ENCODE results near the gene CLCNKA. TPM values are rescaled to one million over a fixed set of nuclear protein-coding genes. Genes with fewer than 3 reads are reported as not detected.
A peak's percentile ranks its signal among the peaks of the same experiment; 100 is the strongest.

CLCNKA gene
- total and polyA plus RNA-seq, 8 donors, result 0.67 to 9.3 (median 1.4) TPM

DNA sequence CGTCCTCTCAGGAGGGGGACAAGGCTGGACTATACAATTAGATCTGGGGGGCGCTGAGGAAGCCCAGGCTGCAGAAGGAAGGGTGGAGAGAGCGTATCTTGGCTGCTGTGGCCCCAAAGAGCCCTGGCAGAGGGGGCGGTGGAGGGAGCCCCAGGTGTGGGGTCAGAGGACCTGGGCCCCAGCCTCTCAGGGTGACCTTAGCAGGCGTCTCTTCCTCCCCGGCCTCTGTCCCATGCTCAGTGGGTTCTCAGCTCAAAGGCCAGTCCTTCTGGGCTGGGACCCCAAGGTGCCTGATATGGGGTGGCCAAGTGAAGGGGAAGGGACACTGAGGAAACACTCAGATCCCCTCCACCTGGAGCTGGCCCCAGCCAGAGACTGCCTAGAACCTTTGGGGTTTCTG lies 49.8 kb downstream of the CLCNKA start:
- DNase-seq (peak in 1 of 6 donors; percentile 24), ATAC-seq (no peak), FAIRE-seq (no peak)
- H3K27me3 ChIP-seq, result no peaks in the 10 kb centered on the region
- no peak overlapping the region for H3K27ac ChIP-seq
- H3K4me3 ChIP-seq, result no peak overlapping the region
- TF ChIP-seq, protein P1, sequence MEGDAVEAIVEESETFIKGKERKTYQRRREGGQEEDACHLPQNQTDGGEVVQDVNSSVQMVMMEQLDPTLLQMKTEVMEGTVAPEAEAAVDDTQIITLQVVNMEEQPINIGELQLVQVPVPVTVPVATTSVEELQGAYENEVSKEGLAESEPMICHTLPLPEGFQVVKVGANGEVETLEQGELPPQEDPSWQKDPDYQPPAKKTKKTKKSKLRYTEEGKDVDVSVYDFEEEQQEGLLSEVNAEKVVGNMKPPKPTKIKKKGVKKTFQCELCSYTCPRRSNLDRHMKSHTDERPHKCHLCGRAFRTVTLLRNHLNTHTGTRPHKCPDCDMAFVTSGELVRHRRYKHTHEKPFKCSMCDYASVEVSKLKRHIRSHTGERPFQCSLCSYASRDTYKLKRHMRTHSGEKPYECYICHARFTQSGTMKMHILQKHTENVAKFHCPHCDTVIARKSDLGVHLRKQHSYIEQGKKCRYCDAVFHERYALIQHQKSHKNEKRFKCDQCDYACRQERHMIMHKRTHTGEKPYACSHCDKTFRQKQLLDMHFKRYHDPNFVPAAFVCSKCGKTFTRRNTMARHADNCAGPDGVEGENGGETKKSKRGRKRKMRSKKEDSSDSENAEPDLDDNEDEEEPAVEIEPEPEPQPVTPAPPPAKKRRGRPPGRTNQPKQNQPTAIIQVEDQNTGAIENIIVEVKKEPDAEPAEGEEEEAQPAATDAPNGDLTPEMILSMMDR (IDR thresholded peaks at IDR 0.05), result no peak
- peaks cover 17 to 18% (median 18%) of the 10 kb centered on the region in 3 donors for H3K4me1 ChIP-seq
- WGBS, 2 donors, result 95% methylated on average over 6 of the region's 6 CpGs
- H3K9me3 ChIP-seq, result no peaks in the 10 kb centered on the region
- H3K36me3 ChIP-seq, result no peaks in the 10 kb centered on the region
- intact Hi-C loops (cut with DNase I), result loop anchor here in 1 of 3 donors (10.0 kb wide), 1 partner anchor 173 kb away; no protein-coding TSS in a partner anchor

DNA sequence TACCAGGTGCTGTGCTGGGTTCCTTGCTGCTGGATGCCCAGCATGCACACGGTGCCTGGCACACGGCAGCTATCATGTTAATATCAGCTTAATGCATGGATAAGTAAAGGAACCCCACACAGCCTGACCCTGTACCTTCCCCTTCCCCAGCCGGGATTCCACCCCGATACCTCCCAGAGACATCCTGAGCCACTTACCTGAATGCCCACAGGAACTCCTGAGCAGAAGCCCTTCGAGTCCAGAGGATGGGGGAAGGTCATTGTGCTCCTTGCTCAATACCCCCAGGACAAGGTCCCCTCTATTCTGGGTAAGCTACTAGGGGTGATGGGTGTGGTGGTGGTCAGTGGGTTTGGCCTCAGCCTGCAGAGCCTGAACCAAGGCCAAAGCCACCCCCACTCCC lies 50.3 kb downstream of the CLCNKA start:
- TF ChIP-seq, protein P1 (IDR thresholded peaks at IDR 0.05), result no peak
- Histone ChIP-seq H3K4me1 (peaks cover 13 to 14% (median 13%) of the 10 kb centered on the region in 3 donors), H3K27ac (no peak overlapping the region), H3K4me3 (no peak overlapping the region), H3K27me3 (no peaks in the 10 kb centered on the region), H3K9me3 (no peaks in the 10 kb centered on the region), H3K36me3 (no peaks in the 10 kb centered on the region)
- FAIRE-seq, result no peak
- intact Hi-C loops (cut with DNase I), result loop anchor here in 1 of 3 donors (10.0 kb wide), 1 partner anchor 173 kb away; no protein-coding TSS in a partner anchor
- no peak for DNase-seq
- no peak for ATAC-seq
- WGBS, 2 donors, result 88% methylated on average over 5 of the region's 5 CpGs

DNA sequence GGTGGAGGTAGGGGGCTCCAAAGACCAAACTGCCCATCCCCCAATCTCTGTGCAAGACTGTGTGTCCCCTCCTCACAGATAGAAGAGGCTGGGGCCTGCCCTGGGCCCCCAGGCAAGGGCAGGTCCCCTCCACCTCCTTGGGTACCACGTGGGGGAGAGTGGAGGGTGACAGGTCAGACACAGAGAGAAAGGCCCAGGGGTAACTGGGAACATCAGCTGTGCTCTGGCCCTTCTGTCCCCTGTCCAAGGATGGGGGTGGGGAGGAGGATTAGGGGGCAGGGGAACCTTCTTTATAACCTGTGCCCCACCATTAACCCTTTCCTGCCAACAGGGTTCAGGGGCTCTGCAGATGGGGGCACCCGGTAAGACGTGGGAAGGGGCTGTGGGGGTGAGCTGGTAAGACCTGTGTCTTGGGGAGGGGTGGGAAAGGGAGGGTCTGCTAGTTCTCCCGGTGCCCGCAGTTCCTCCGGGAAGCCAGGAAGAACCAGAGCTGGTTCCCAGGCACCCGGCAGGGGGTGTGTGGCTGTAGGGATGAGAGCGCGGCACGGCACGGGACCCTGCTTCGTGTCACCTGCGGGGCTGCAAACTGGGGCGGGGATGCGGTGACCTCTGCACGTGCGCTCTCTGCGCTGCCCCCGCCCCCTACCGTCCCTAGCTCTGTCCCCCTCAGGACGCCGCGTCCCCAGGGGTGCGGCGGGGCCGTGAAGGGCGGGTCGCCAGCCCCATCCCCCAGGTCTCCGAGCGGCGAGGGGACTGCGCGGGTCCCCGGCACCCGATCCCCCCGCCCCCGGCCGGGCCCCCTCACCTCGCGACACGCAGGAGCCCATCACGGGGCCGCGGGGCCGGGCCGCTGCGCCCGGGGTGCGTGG lies 51.0 kb downstream of the CLCNKA start:
- DNase-seq (peak in 2 of 6 donors; percentile 31 to 57), ATAC-seq (peak in 3 of 4 donors; percentile 2 to 6 (median 5)), FAIRE-seq (no peak)
- Histone ChIP-seq H3K9me3 (no peaks in the 10 kb centered on the region), H3K27me3 (no peaks in the 10 kb centered on the region), H3K27ac (peak overlapping the region in 1 of 4 donors; percentile 28), H3K4me1 (peaks cover 7 to 8% (median 7%) of the 10 kb centered on the region in 3 donors), H3K4me3 (peak overlapping the region; percentile 16 to 50 (median 33)), H3K36me3 (no peaks in the 10 kb centered on the region)
- TF ChIP-seq, protein P1 (IDR thresholded peaks at IDR 0.05), result no peak
- intact Hi-C loops (cut with DNase I), result loop anchor here in 1 of 3 donors (10.0 kb wide), 1 partner anchor 172 kb away; no protein-coding TSS in a partner anchor
- 7 to 8% methylated on average over 33 to 49 of the region's 49 CpGs for WGBS, 2 donors

DNA sequence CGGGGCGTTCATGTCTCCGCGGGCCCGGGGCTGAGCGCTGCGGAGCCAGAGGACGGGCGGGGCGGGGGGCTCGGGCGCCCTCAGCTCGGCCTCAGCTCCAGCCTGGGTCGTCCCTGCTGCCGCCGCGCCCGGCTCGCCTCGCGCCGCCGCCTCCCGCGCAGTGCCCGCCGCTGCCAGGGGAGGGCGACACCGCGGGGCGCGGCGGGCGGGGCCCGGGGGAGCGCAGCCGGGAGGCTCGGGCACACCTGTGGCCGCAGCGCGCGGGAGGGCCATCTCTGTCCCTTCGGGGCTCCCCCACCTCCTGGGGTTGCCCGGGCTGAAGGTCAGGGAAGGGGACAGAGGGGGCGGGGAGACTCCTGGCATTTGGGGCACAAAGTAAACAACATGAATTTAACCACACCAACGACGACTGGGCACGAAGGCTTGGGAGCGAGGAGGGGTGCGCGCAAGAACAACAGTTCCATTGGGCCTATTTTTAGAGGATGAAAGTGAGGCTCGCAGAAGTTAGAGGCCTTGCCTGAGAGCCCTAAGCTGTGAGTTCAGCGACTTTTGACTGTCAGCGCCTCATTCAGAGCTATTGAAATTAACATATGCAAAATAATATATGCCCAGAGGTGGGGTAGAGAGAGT lies 51.8 kb downstream of the CLCNKA start, which contains the start of gene FAM131C:
Gene FAM131C, minus strand, starts transcription at position 162 of the 630 bp plus-strand sequence. CDS start 209 bp downstream, outside the sequence.
- Histone ChIP-seq H3K27me3 (no peaks in the 10 kb centered on the region), H3K36me3 (no peaks in the 10 kb centered on the region), H3K9me3 (no peaks in the 10 kb centered on the region), H3K4me1 (peaks cover 0 to 3% (median 0%) of the 10 kb centered on the region in 3 donors), H3K27ac (peak within 1 kb of the TSS in 1 of 4 donors; percentile 28), H3K4me3 (peak within 1 kb of the TSS; percentile 16 to 50 (median 33))
- intact Hi-C loops (cut with DNase I), result loop anchor here in 1 of 3 donors (10.0 kb wide), 1 partner anchor 171 kb away; no protein-coding TSS in a partner anchor
- FAIRE-seq (no peak), DNase-seq (peak in 3 of 6 donors; percentile 42 to 86 (median 67)), ATAC-seq (peak; percentile 55 to 77 (median 73))
- TF ChIP-seq, protein P1 (IDR thresholded peaks at IDR 0.05), result peak in 3 of 4 donors; percentile 9 to 30 (median 11)
- WGBS, 2 donors, result 2% methylated on average over 37 to 54 of the region's 54 CpGs
